ENCODE data around the gene UPF2. TPM values are rescaled to one million over a fixed set of nuclear protein-coding genes. Genes with fewer than 3 reads are reported as not detected.
"Not testable (repeated sequence)": the region's sequence is repeated elsewhere in the genome, so short reads cannot be mapped to it uniquely, and the experiment has no call there.

UPF2 gene
- total RNA-seq, 1 experiment from 2014 or later, result 12.4 TPM

GRCh38 chr10:11993834-11994468 is 48.7 kb downstream of the UPF2 start:
- peak; percentile 73 for DNase-seq (ENCODE audit: low read depth, low spot score)
- in situ Hi-C loops (cut with HindIII; ENCODE audit: low pct_unique_long_range_greater_than_20kb, low sequenced_read_pairs), result no loop called here

DNA sequence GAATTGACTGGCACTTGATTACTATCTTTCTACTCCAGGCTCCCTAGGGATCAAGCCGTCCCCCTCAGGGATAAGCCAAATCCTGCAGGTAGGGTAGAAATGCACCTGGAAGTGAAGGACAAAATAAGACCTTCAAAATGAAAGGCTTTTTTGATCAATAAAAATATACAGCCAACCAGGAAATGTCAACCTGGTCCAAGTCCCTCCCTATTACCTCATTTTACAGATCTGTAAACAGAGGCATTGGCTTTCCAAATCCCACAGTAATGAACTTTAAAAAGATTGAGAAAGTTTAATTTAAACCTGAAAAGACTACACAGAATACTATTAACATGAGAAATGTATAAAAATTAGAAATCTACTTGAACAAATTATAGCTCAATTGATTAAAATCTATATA is 53.7 kb downstream of the UPF2 start:
- DNase-seq (ENCODE audit: low read depth, low spot score), result no peak
- in situ Hi-C loops (cut with HindIII; ENCODE audit: low pct_unique_long_range_greater_than_20kb, low sequenced_read_pairs), result no loop called here

GRCh38 chr10:11986593-11987216 is 55.9 kb downstream of the UPF2 start:
- peak; percentile 89 for DNase-seq (ENCODE audit: low read depth, low spot score)
- in situ Hi-C loops (cut with HindIII; ENCODE audit: low pct_unique_long_range_greater_than_20kb, low sequenced_read_pairs), result no loop called here

GRCh38 chr10:11982253-11982652 is 60.4 kb downstream of the UPF2 start:
- DNase-seq (ENCODE audit: low read depth, low spot score), result no peak
- in situ Hi-C loops (cut with HindIII; ENCODE audit: low pct_unique_long_range_greater_than_20kb, low sequenced_read_pairs), result no loop called here

- in situ Hi-C loops (cut with HindIII; ENCODE audit: low pct_unique_long_range_greater_than_20kb, low sequenced_read_pairs), result no loop called here
- DNase-seq (ENCODE audit: low read depth, low spot score), result no peak
Observed at GRCh38 chr10:11975795-11976194, 66.8 kb downstream of the UPF2 start.

DNA sequence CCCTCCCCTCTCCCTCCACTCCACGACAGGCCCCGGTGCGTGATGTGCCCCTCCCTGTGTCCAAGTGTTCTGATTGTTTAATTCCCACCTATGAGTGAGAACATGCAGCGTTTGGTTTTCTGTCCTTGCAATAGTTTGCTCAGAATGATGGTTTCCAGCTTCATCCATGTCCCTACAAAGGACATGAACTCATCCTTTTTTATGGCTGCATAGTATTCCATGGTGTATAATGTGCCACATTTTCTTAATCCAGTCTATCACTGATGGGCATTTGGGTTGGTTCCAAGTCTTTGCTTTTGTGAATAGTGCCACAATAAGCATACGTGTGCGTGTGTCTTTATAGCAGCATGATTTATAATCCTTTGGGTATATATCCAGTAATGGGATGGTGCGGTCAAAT is 70.1 kb downstream of the UPF2 start:
- DNase-seq (ENCODE audit: low read depth, low spot score); in situ Hi-C loops (cut with HindIII; ENCODE audit: low pct_unique_long_range_greater_than_20kb, low sequenced_read_pairs): not testable (repeated sequence)

GRCh38 chr10:11962176-11962575 is 80.4 kb downstream of the UPF2 start:
- DNase-seq (ENCODE audit: low read depth, low spot score), result no peak
- in situ Hi-C loops (cut with HindIII; ENCODE audit: low pct_unique_long_range_greater_than_20kb, low sequenced_read_pairs), result no loop called here

- in situ Hi-C loops (cut with HindIII; ENCODE audit: low pct_unique_long_range_greater_than_20kb, low sequenced_read_pairs), result no loop called here
- DNase-seq (ENCODE audit: low read depth, low spot score), result no peak
Observed at GRCh38 chr10:11961771-11962170, 80.8 kb downstream of the UPF2 start.

GRCh38 chr10:11959966-11960365 is 82.6 kb downstream of the UPF2 start:
- in situ Hi-C loops (cut with HindIII; ENCODE audit: low pct_unique_long_range_greater_than_20kb, low sequenced_read_pairs), result no loop called here
- DNase-seq (ENCODE audit: low read depth, low spot score), result no peak

DNA sequence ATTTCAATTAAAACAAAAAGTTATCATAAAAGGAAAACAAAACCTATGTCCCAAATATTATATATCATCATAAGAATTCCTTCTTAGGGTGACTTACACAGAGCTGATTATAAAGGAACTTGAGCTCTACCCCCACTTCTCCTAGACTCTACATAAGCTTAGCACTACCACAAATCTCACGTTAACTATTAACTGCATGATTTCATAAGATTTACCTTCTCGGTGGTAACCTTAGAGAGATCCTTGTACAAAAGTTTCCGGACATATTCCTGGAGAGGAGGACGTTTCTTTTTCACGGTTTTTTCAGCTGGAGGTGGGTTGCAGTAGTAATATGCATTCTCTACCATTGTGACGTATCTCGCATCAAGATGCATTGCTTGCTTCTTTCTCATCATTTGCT is 83.7 kb downstream of the UPF2 start:
- DNase-seq (ENCODE audit: low read depth, low spot score), result no peak
- in situ Hi-C loops (cut with HindIII; ENCODE audit: low pct_unique_long_range_greater_than_20kb, low sequenced_read_pairs), result no loop called here

DNA sequence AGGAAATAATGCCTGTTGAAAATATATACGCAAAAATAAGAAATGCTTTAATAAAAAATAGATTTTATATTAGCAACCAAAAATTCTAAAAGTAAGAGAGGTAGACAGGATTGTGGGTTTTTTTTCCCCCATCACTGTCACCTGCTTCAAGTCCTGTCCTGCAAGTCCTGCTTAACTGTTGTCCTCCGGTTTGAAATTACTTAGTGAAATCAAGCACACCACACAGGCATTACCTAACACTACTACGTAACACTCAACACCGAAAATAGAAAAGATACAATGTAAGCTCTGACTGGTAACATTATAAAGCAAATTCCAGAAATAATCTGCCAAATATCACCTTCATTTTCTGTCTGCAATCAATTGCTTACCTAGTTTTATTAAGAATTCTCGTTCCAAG is 90.9 kb downstream of the UPF2 start:
- in situ Hi-C loops (cut with HindIII; ENCODE audit: low pct_unique_long_range_greater_than_20kb, low sequenced_read_pairs), result no loop called here
- no peak for DNase-seq (ENCODE audit: low read depth, low spot score)

DNA sequence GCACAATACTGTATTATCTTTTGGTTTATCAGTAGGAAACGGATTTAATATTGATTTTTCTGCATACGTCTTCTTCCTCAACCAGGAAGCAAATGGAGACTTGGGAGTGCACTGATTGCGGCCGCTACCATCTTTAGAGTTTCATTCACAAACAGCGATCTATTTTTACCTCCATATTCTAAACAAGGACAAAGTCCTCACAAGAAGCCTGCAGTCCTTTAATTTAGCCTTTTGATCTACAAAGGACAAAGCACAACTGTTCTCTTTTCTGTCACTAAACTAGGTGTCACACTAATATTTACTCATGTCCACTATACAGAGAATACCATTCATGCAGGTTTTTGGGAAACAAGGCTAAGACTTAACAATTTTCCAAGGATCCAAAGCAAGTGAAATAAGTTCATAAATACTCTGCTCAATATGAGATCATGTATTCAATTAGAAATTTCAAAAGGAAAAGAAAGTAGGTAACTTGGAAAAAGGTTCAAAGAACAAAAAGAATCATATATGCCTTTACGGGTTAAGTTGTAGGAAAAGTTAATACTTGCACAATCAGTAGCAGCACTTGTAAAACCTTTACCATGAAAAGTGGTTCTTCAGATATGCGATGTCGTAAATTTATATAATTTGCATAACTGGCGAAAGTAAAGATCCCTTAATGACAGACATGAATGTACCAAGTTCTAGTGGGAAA is 92.1 kb downstream of the UPF2 start:
- no peak for DNase-seq (ENCODE audit: low read depth, low spot score)
- in situ Hi-C loops (cut with HindIII; ENCODE audit: low pct_unique_long_range_greater_than_20kb, low sequenced_read_pairs), result no loop called here

DNA sequence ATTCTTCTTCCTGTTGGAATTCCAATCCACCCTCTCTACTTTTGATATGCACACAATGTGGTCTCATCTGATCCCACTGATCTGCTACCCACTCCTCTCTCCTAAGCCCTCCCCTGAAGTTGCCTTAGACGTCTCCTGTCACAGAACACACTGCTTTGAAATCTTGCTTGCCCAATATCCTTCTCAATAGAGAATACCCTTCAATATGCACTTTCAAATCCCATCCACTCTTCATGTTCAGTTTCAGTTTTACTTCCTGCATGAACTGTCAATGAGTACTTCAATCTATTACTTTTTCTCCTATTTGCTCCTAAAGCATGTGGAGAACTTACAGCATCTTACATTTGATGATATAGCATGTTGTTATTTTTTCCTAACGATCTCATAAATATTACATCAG is 93.5 kb downstream of the UPF2 start:
- in situ Hi-C loops (cut with HindIII; ENCODE audit: low pct_unique_long_range_greater_than_20kb, low sequenced_read_pairs), result no loop called here
- DNase-seq (ENCODE audit: low read depth, low spot score), result no peak

- in situ Hi-C loops (cut with HindIII; ENCODE audit: low pct_unique_long_range_greater_than_20kb, low sequenced_read_pairs), result no loop called here
- no peak for DNase-seq (ENCODE audit: low read depth, low spot score)
Observed at GRCh38 chr10:11946652-11947051, 96.0 kb downstream of the UPF2 start.

GRCh38 chr10:11936389-11937152 is 106.0 kb downstream of the UPF2 start:
- no peak for DNase-seq (ENCODE audit: low read depth, low spot score)
- in situ Hi-C loops (cut with HindIII; ENCODE audit: low pct_unique_long_range_greater_than_20kb, low sequenced_read_pairs), result no loop called here

DNA sequence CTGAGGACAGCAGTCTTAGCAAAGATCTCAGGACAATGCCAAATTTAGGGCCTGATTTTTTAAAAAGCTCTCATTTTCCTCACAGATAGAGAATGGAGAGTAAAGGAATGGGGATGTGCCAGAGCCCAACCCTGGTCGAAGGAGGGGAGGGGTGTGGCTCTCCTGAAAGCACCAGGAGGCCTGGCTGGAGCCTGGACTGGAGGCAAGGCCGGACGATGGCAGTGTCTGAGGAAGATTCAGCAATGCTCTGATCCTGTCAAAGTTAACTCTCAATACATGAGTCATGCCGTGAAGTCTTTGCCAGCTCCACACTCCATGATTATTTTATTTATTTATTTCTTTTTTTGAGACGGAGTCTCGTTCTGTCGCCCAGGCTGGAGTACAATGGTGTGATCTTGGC is 108.3 kb downstream of the UPF2 start:
- in situ Hi-C loops (cut with HindIII; ENCODE audit: low pct_unique_long_range_greater_than_20kb, low sequenced_read_pairs), result no loop called here
- DNase-seq (ENCODE audit: low read depth, low spot score), result no peak

DNA sequence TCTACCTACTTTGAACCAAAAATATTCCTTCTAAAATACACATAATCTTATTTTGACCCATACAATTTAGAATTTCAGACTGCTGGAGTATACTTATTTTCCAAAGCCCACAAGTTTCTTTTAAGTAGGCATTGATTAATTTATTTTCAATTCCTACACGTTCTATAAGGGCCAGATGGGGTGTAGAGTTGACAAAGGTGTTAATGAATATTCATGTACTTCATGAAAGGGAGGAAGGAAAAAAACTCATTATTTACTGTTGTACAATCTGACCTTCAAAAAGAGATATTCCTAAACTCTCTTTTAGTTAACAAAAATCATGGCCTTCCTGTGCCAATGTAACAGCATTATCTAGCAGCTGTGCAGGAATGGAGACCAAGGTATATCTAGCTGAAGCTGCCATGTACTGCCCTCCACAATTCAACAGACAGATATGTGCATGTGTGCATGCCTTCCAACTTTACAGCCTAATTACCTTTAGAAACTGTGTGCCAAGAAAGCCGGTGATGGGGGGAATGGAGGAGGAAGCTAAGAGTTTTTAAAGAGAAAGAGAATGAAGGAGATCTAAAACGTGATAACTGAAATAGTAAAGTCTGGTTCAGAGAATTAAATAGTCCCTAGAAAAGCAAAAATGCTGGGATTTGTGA is 108.9 kb downstream of the UPF2 start:
- in situ Hi-C loops (cut with HindIII; ENCODE audit: low pct_unique_long_range_greater_than_20kb, low sequenced_read_pairs), result no loop called here
- DNase-seq (ENCODE audit: low read depth, low spot score), result no peak

- in situ Hi-C loops (cut with HindIII; ENCODE audit: low pct_unique_long_range_greater_than_20kb, low sequenced_read_pairs), result no loop called here
- DNase-seq (ENCODE audit: low read depth, low spot score), result no peak
Observed at GRCh38 chr10:11931038-11931437, 111.6 kb downstream of the UPF2 start.

All from SK-MEL-5 (cell line).